HL-60 (cell line): ENCODE results near the gene KHDRBS1.

ENCODE experiments used
- DNase-seq, 2 experiments: peaks; one replicate each; pipeline ENCODE4 v3.0.0-alpha.2; 2010 to 2020; ENCODE audit warnings: low read depth in 1 of 2, low spot score in 1 of 2
- H3K27ac ChIP-seq: fragments of 250-450 bp; sonication (Bioruptor Pico); replicated peaks from 2 replicates; pipeline ENCODE4 v1.5.1; 2020; ENCODE audit warnings: mild to moderate bottlenecking, moderate library complexity
- H3K27me3 ChIP-seq: fragments of 250-450 bp; sonication (Bioruptor Pico); 2 replicates; pipeline ENCODE4 v1.5.1; 2021; ENCODE audit warnings: mild to moderate bottlenecking, moderate library complexity; ENCODE audit not compliant: insufficient read depth, poor library complexity, severe bottlenecking
- H3K4me3 ChIP-seq: replicated peaks from 2 replicates; pipeline ENCODE4 v1.5.1; 2011; ENCODE audit warnings: mild to moderate bottlenecking, control low read depth, low read length; ENCODE audit not compliant: insufficient read depth
- CTCF ChIP-seq: IDR thresholded peaks from one replicate; pipeline ENCODE4 v1.5.1; 2011; ENCODE audit warnings: low read length, control low read depth, inconsistent platforms; ENCODE audit not compliant: insufficient read depth
- GABPA ChIP-seq: IDR thresholded peaks from 2 replicates; pipeline ENCODE4 v1.6.1; 2012; ENCODE audit warnings: low read depth
- POLR2AphosphoS5 ChIP-seq: IDR thresholded peaks from 2 replicates; pipeline ENCODE4 v1.6.1; 2012; ENCODE audit warnings: low read depth
- REST ChIP-seq: IDR thresholded peaks from 2 replicates; pipeline ENCODE4 v1.6.1; 2012; ENCODE audit warnings: low read depth; ENCODE audit not compliant: insufficient replicate concordance
- SPI1 ChIP-seq: IDR thresholded peaks from 2 replicates; pipeline ENCODE4 v1.6.1; 2012; ENCODE audit warnings: low read depth, mild to moderate bottlenecking, borderline replicate concordance
- long read RNA-seq: library from polyadenylated mRNA; unstranded; transcript quantifications from one replicate; pipeline ENCODE4 v2.0.0, GENCODE V29; 2020

Gene KHDRBS1, protein sequence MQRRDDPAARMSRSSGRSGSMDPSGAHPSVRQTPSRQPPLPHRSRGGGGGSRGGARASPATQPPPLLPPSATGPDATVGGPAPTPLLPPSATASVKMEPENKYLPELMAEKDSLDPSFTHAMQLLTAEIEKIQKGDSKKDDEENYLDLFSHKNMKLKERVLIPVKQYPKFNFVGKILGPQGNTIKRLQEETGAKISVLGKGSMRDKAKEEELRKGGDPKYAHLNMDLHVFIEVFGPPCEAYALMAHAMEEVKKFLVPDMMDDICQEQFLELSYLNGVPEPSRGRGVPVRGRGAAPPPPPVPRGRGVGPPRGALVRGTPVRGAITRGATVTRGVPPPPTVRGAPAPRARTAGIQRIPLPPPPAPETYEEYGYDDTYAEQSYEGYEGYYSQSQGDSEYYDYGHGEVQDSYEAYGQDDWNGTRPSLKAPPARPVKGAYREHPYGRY
- long read RNA-seq, transcript KHDRBS1-202 (9 exons, 2,757 nt): major isoform, 9 of 23 reads
- long read RNA-seq, partial matches to known transcripts: 12 of 23 reads
- long read RNA-seq, other reads (novel, unspliced or antisense): 2 of 23 reads

GRCh38 chr1:32013386-32014198 lies at the start of gene KHDRBS1:
TSS of gene KHDRBS1 (plus strand) at chr1:32013868. CDS start at chr1:32013996, 128 bp downstream.
- peak within 1 kb of the TSS; percentile 99 for H3K4me3 ChIP-seq
- H3K27me3 ChIP-seq: no peaks in the 10 kb centered on the region
- peak; percentile 98 to 99 for DNase-seq
- peak; percentile 29; the same call in 1 of the 2 replicates for TF ChIP-seq SPI1
- peak; percentile 51 for TF ChIP-seq REST
- no peak for TF ChIP-seq GABPA
- TF ChIP-seq CTCF: no peak
- TF ChIP-seq POLR2AphosphoS5: peak; percentile 61; the same call in 1 of the 2 replicates
- peak within 1 kb of the TSS; percentile 96 for H3K27ac ChIP-seq

DNA sequence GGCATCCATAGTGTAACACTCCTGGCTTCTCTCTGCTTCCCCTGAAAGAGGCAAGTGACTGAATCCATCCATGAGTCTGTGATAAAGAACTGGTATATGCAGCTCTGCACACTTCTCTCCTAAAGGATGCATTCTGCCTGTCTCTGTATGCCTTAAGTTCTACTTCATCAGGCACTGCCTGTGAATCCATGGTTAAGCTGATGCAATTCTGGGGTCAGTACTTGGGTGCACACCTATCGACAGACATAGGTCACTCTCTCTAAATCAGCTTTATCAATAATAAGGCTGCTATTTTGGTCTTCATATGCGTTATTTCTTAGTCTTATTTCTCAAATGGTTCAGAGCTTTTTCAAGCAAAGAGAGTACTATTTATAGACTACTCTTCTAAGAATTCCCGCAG lies 42.8 kb upstream of the KHDRBS1 start:
- no peak overlapping the region for H3K4me3 ChIP-seq
- TF ChIP-seq GABPA (no peak), CTCF (no peak), POLR2AphosphoS5 (no peak), SPI1 (no peak), REST (no peak)
- H3K27ac ChIP-seq: no peak overlapping the region
- H3K27me3 ChIP-seq: no peaks in the 10 kb centered on the region
- DNase-seq: no peak

- Histone ChIP-seq H3K27me3 (no peaks in the 10 kb centered on the region), H3K4me3 (no peak overlapping the region), H3K27ac (no peak overlapping the region)
- TF ChIP-seq CTCF (no peak), REST (no peak), GABPA (no peak), POLR2AphosphoS5 (no peak), SPI1 (no peak)
- no peak for DNase-seq
Measured at GRCh38 chr1:31976401-31976800, 37.3 kb upstream of the KHDRBS1 start.
